Mammary epithelial cell (primary cell): Measurements from ENCODE around the gene SYNDIG1.

Source experiments
- CTCF ChIP-seq, 2 donors: IDR thresholded peaks in 1 of 2; conservative IDR thresholded peaks in 1 of 2; 2 replicates each; pipeline ENCODE4 v1.5.1; 2011 to 2012; ENCODE audit warnings: inconsistent platforms in 2 of 2, low read length in 2 of 2, mild to moderate bottlenecking in 2 of 2, control low read depth in 1 of 2, low read depth in 1 of 2; ENCODE audit not compliant: insufficient read depth in 1 of 2; ENCODE audit errors: extremely low read depth in 1 of 2
- EZH2 ChIP-seq: IDR thresholded peaks from 2 replicates; pipeline ENCODE4 v1.6.1; 2012; ENCODE audit warnings: low read length, inconsistent platforms, borderline replicate concordance

- TF ChIP-seq CTCF (conservative IDR thresholded peaks at IDR 0.05 in 1 of 2, IDR thresholded peaks at IDR 0.05 in 1 of 2; ENCODE audit: extremely low read depth in 1 of 2, insufficient read depth in 1 of 2, low read depth in 1 of 2, low read length in 2 of 2) (no peak), EZH2 (no peak)
Measured at GRCh38 chr20:24452498-24453127, 16.8 kb upstream of the SYNDIG1 start.
